Measurements from ENCODE around the gene EMX1. TPM values are rescaled to one million over a fixed set of nuclear protein-coding genes. Genes with fewer than 3 reads are reported as not detected.

EMX1 gene
- total RNA-seq, 1 donor from 2014 or later = not detected

DNA sequence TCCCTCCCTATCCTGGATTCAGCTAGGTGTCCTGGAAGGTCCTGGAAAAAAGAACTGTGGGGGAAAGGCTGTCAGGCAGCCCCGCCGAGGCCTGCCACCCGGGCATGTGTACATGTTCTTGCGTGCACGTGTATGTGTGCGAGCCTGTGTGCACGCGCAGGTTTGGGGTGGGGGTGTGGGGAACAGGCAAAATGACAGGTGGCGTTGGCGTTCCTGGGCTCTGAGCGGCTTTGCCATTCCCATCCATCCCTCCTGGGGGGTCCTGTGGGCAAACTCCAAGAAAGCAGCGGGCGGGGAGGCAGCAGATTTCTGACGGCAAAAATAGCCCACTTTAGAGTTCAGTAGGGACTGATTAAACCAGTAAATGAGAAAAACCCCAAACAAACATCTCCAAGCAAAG lies 35.6 kb downstream of the EMX1 start:
- ATAC-seq (no peak), DNase-seq (no peak)
- intact Hi-C loops (cut with micrococcal nuclease) = no loop called here

- DNase-seq = no peak
- intact Hi-C loops (cut with micrococcal nuclease) = no loop called here
- no peak for ATAC-seq
Measured at GRCh38 chr2:72953528-72953927, 36.2 kb downstream of the EMX1 start.

DNA sequence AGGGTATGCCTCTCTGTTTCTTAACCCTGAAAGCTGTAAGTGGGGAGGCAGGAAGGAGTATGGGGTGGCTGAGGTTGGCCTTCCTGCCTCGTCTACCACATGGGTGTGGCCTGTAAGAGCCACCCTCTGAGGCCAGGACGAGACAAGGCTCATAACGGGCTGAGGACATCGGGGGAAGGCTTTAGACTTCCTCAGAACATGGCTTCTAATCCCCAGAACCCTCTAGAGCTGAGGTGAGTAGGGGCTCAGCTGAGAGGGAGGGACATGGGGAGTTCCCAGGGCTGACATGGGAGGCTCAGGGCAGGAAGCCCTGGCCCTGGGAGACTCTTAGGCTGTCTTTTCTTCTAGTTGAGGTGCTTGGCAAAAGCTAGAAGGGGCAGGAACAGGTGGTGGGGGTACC lies 36.7 kb downstream of the EMX1 start:
- ATAC-seq (no peak), DNase-seq (no peak)
- intact Hi-C loops (cut with micrococcal nuclease) = no loop called here

DNA sequence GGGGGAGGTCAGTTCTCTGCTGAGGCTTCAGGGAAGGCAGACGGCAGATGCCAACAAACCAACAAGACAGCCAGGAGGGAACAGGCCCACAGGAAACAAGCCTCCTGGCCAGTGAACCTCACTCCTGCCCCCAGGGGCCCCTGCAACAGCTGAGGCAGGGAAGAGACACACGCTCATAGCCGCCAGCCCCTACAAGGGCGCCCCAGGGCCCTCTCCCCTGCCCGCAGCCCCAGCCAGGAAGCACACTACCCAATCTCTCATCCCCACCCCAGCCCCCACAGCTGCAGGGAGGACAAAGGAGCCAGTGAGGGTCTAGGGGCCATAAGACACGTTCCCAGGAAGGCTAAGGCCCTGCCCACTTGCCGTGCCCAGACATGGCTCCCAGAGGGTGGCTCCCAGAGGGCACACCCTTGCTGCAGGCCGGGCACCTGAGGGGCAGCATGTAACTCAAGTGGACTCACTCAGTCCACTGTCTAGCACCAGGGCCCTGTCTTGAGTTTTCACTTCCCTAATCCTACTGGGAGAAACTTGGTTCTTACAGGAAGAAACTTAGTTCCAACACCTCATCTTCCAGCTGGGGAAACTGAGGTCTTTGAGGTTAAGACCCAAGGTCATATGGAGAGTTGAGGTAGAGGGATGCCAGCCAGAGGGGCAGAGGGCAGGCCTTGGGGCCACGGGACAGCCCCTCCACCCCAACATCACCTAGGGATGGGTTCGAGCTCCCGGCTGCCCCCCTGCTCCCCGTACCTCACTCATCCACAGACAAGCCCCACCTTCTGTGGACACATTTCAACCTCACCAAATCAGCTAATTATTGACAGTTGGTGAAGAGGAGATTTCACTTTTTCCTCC lies 37.3 kb downstream of the EMX1 start:
- no peak for ATAC-seq
- intact Hi-C loops (cut with micrococcal nuclease) = no loop called here
- DNase-seq = no peak

GRCh38 chr2:72955228-72956049 lies 38.1 kb downstream of the EMX1 start:
- no peak for ATAC-seq
- no peak for DNase-seq
- intact Hi-C loops (cut with micrococcal nuclease) = no loop called here

DNA sequence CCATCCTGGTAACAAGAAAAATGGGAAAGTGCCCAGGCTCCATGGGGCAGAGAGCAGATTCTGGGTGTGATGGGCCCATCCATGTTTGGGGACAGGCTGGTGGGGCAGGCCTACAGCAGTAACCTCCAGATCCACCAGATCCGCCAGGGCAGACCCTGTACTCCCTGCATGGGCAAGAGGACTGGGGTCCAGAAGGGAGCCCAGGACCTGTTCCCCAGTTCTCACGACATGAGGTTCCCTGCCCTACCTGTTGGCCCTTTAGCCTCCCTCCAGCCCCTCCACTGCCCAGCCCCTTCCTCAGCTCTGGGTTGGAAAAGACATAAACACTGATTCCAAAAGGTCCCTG lies 38.7 kb downstream of the EMX1 start:
- no peak for ATAC-seq
- no peak for DNase-seq
- intact Hi-C loops (cut with micrococcal nuclease) = no loop called here

DNA sequence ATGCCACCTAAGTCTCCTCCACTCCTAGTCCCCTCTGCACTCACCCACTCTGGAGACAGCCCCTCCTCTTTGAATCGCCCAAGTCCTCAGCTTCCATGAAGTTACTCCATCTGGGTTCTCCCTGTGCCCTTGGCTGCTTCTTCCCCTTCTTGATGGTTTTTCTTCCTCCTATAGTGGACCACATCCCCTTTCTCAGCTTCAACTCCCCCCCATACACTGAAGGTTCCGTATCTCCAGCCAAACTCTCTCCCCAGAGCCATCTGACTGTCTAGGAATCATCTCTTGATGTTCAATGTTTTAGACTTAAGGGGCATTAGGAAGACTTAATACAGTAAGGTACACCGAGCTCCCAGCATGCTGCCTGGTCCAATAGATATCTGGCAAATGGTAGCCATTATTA lies 39.6 kb downstream of the EMX1 start:
- ATAC-seq = peak; percentile 23
- DNase-seq = no peak

GRCh38 chr2:72958542-72959385 lies 41.4 kb downstream of the EMX1 start:
- intact Hi-C loops (cut with micrococcal nuclease) = no loop called here
- ATAC-seq (no peak), DNase-seq (no peak)

More for the DNA sequence above, 39.6 kb downstream of the EMX1 start:
- intact Hi-C loops (cut with micrococcal nuclease) = no loop called here

DNA sequence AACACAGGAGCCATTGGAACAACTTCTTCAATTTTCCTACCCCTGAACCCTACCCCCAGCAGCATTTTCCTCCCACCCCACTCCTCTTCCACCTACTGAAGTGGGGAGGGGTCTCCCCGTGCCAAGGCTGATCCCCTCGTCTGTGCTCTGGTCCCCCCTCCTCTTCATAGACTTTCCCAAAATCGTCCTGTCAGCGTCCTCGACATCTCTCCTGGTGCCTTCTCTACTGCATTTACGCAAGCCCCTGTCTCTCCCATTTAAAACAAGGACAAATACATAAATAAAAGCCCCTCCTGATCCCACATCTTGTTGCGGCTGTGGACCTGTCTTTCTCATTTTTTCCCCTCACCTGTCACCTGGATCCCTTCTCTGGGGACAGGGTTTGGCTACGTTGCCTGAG lies 42.2 kb downstream of the EMX1 start:
- intact Hi-C loops (cut with micrococcal nuclease) = no loop called here
- ATAC-seq (no peak), DNase-seq (no peak)

DNA sequence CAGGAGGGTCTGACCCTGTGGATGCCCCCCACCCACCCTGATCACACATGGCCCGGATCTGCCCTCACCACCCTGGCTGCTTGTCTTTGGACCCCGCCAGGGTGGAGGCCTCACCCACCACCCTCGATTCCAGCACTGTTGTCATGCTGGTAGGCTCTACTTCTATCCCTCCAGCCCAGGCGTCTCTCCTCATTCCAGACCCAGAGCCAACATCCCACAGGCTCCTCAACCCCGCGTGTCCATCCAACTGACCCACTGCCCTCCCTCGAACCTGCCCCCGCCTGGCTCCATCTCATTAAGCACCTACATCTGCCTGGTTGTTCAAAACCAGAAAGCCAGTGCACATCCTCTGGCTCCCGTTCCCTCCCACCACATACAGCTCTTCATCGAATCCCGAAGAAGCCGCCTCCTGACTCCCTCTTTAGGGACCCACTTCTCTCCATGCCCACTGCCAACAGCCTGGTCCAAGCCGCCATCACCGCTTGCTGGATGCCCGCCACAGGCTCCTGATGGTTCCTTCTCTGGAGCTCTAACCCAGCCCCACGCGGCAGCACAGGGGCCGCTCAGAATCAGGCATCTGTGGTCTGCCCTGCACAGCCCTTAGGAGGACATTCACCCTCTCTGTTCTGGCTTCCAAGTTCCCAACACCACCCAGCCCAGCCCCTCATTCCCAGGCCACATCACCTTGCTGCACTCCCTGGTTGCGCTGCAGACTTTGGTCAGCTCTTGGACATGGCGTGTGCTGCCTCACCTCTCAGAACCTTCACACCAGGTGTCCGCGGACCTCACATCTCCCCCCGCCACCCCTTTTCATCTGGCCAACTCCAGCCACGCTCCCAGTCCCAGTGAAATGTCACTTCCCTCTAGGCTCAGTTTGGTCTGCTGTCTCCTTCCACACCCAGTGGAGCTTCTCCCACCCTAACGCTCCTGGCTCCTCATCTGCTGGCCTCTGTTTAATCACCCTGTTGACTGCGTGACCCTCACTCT lies 43.0 kb downstream of the EMX1 start:
- intact Hi-C loops (cut with micrococcal nuclease) = no loop called here
- ATAC-seq (no peak), DNase-seq (no peak)

DNA sequence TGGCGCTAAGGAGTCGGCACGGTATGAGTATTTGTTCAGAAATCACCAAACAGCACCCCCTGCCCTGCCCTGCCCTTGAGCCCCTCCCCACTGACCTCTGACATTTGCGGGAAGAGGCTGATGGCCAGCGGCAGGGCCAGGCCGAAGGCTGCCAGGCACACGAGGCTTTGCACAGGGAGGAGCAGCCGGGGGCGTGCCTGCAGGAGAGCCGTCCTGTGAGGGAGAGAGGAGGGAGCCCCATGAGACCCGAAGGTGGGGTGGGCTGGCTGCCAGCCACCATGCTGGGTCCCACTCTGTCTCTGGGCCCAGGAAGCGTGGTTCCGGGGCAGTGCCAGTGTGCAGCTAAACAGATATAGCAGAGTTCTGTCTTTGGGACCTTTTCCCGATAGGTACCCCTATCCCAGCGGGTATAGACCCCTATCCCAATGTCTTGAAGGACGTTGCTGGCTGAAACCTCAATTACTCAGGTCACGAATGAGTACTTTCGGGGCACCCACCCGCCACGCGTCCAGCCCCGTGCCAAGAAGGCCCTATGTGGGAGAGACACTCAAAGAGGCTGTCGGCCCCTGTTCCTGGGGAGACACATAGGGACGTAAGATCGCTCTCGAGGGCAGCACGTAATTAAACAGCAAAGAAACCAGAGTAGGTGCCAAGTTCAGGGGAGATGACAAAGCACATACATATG lies 43.9 kb downstream of the EMX1 start:
- ATAC-seq = no peak
- DNase-seq = no peak
- intact Hi-C loops (cut with micrococcal nuclease) = no loop called here

- no peak for ATAC-seq
- DNase-seq = no peak
- intact Hi-C loops (cut with micrococcal nuclease) = no loop called here
Measured at GRCh38 chr2:72961853-72962468, 44.6 kb downstream of the EMX1 start.

DNA sequence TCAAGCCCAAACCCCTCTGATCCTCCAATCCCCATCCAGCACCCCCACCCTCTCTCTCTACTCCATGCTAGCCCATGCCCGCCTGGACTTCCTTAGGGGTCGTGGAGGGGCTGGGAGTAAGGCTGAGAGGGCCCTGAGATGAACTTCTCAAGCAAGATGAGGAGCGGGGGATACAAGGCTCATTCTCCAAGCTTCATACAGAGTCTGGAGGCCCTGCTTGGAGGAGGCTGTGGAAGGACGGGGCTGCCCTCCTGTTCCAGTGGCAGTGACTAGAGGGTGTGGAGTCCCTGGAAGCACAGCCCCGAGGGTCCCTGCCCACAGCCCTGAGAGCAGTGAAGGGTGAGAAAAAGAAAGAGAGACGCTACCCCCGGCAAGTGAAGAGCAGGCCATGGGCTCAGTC lies 45.6 kb downstream of the EMX1 start:
- ATAC-seq (no peak), DNase-seq (no peak)
- intact Hi-C loops (cut with micrococcal nuclease) = no loop called here

- no peak for ATAC-seq
- intact Hi-C loops (cut with micrococcal nuclease) = no loop called here
- DNase-seq = no peak
Measured at GRCh38 chr2:72963423-72964145, 46.3 kb downstream of the EMX1 start.

GRCh38 chr2:72964146-72964525 lies 46.8 kb downstream of the EMX1 start:
- no peak for ATAC-seq
- DNase-seq = no peak
- intact Hi-C loops (cut with micrococcal nuclease) = no loop called here

DNA sequence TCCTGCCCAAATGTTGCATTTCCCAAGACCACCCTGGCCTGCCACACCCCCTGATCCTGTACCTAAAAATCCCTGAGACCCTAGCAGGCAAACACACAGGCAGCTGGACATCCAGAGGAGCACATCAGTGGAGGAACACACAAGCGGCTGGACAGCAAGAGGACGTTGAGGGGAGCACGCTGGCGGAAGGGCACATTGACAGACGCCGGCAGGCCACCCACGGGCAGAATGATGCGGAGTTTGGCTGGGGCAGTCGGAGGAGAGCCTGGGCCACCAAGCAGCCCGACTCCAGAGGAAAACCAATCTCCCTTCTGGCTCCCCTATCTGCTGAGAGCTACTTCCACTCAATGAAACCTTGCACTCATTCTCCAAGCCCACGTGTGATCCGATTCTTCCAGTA lies 47.7 kb downstream of the EMX1 start:
- DNase-seq (no peak), ATAC-seq (no peak)
- intact Hi-C loops (cut with micrococcal nuclease) = no loop called here

- DNase-seq (no peak), ATAC-seq (no peak)
- intact Hi-C loops (cut with micrococcal nuclease) = no loop called here
Measured at GRCh38 chr2:72965770-72966450, 48.6 kb downstream of the EMX1 start.
